Left cardiac atrium (tissue), 4 donors: ENCODE data around the gene ABCE1. TPM values are rescaled to one million over a fixed set of nuclear protein-coding genes. Genes with fewer than 3 reads are reported as not detected.
A peak's percentile ranks its signal among the peaks of the same experiment; 100 is the strongest.

Experiments
- ATAC-seq, 2 donors: fragments of 200-7000 bp; cut with Tn5 transposase; one replicate each; pipeline ENCODE4 v1.9.1; 2020; ENCODE audit warnings: mild to moderate bottlenecking in 2 of 2, moderate library complexity in 2 of 2
- DNase-seq: peaks from one replicate; pipeline ENCODE4 v3.0.0-alpha.2; 2020
- intact Hi-C, 2 donors: fragments of 100-400 bp; cut with DNase I; formaldehyde crosslinking; loops; one replicate each; pipeline versions ENCODE4 v1.14.1 to v1.15.1; 2022 to 2023
- total RNA-seq, 2 donors: library from RNA; stranded (reverse); fragmentation: NEBNext Ultra II Directional; extraction: Animal tissue kit (Norgen Biotek cat#: 25700); gene quantifications; one replicate each; pipeline ENCODE4 v1.2.1, GENCODE V29; 2021
- donor health status: DM: no; HTN: yes; CAD: no.
- donor health status: DM: no; HTN: yes; CAD: no; lungs with severe emphysema.
- donor health status: DM: yes; HTN: yes; CAD: no.
- donor health status: Dilated cardiomyopathy.

The ABCE1 gene
- total RNA-seq, 2 donors from 2014 or later = 31.5 to 55.0 TPM

DNA sequence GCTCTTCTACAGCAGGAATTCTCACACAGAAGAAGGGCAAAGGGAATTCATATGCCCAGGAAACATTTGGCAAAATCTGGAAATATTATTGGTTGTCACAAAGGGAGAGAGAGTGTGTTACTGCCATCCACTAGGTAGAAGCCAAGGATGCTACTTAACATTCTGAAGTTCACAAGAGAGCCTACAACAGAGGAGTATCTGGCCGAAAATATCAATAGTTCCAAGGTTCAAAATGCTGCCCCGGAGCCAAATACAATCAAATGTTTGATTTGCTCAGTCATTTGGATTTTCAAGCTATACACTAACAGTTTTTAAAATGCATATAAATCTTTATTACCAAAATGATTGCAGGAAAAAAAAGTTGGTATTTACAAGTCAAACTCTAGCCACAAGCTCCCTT is 63.4 kb downstream of the ABCE1 start:
- intact Hi-C loops = no loop called here
- ATAC-seq (no peak), DNase-seq (no peak)

DNA sequence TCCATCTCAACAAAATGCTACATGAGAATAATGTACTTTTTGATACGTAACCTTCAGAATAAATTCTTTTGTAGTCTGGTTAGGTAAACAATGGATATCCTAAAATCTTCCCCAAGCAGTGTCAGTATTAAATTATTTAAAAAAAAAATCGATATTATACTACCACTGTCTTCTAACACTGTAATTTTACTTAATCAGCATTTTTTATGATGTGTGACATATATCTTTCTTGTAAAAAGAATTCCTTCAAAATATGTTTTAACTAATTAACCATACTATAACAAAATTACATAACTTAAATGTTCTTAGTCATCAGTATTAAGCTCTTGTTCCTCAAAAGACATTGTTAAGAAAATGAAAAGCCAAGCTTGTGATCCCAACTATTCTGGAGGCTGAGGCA is 69.8 kb downstream of the ABCE1 start:
- DNase-seq (no peak), ATAC-seq (no peak)
- intact Hi-C loops = no loop called here

DNA sequence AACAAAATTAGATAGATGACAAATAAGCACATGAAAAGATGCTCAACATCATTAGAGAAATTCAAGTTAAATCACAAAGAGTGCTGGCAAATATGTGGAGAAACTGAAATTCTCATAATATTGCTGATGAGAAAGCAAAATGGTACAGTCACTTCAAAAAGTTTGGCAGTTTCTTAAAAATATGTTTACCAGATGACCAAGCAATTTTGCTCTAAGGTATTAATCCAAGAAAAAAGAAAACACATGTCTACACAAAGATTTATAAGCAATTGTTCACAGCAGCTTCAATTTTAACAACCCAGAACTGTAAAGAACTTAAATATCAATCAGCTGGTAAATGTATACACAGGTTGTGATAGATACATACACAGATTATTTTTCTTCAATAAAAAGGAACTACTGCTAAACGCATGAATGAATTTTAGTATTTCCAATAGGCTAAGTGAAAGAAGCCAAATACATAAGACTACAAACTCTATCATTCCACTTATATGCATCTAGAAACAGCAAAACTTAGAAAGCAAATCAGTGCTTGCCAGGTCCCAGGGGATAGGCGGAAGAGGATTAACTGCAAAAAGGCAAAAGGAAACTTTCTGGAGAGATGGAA is 70.6 kb downstream of the ABCE1 start:
- ATAC-seq (no peak), DNase-seq (no peak)
- intact Hi-C loops = no loop called here

DNA sequence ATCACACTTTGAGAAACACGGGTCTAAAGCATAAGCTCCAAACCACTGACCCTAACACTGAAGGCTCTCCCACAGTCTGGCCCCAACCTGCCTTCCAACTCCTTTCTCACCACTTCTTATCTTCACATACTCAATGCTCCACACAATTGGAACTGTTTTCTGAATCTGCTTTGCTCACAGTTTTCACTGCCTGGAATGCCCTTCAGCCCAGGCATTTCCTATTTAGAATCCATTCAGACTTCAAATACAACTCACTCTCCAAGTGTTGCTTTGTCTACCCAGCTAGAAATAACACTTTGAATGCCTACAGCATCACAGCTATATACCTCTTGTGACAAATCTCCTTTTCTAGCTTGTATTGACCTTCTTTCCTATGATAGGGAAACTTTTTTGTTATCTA is 72.1 kb downstream of the ABCE1 start:
- ATAC-seq = no peak
- intact Hi-C loops = no loop called here
- DNase-seq = no peak

DNA sequence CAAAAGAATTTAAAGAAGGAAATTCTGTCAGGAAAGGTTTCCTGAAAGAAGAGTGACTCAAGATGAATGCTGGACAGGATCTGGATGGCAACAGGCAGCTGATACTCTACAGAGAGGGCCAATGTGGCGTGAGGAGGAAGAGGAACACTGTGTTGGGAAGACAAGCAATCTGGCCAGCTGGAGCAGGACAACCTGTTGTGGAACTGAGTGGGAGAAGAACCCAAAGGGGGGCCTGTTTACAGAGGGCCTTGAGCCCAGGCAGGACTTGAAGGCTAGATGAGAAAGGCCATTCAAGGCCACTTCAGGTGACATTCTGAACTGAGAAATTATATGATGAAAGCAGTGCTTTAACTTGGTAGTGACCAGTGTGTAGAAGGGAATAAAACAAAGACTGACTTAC is 73.8 kb downstream of the ABCE1 start:
- ATAC-seq (peak in 1 of 2 donors; percentile 32), DNase-seq (no peak)
- intact Hi-C loops = no loop called here

DNA sequence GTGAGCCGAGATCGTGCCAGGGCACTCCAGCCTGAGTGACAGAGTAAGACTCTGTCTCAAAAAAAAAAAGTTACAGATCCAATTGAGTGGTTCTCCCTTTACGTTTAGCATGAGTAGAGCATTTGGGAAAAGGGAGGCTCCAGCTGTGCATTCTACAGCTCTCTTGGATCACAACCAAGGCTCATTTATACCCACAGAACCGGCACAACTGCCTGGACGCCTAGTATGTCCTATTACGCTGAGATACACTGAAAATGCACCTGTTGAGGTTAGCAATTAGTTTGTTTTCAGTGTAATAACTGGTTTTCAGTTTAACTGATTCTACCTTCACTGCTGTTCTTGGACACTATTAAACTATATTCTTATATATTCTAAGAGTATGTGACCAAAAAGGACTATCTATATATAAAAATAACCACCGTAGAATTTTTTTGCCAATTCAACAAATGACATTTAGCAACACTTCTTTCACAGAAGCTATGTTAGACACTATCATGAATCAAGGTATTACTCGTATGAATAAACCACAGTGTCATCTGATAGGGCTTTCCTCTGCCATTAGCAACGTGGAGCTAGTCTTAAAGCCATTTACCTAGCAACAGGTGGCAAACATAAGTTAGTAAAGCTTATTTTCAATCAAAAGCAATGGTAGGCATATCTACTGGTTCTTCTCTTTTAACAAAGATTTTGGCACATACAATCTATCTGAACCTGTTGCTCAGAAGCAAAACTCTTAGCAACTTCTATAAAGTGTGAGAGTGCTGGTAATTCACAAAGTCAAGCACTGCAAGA is 78.7 kb downstream of the ABCE1 start:
- intact Hi-C loops = no loop called here
- ATAC-seq = no peak
- no peak for DNase-seq

DNA sequence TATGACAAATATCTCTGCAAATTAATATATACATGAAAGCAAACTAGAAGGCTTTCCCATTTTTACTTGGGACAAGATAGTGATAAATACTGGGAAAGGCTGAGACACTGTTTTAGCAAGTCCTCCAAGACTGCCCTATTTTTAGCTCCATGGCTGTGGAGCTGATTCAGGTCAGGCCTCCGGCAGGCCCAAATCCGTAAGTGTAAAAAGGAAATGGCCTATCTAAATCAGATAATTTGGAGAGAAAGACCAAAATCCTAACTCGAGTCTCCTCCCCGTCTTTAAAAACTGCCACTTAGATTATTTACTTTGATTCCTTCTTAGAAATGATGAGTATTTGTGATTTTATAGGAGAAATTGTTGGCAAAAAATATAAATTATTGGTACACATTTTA is 79.4 kb downstream of the ABCE1 start:
- intact Hi-C loops = no loop called here
- no peak for ATAC-seq
- DNase-seq = no peak

DNA sequence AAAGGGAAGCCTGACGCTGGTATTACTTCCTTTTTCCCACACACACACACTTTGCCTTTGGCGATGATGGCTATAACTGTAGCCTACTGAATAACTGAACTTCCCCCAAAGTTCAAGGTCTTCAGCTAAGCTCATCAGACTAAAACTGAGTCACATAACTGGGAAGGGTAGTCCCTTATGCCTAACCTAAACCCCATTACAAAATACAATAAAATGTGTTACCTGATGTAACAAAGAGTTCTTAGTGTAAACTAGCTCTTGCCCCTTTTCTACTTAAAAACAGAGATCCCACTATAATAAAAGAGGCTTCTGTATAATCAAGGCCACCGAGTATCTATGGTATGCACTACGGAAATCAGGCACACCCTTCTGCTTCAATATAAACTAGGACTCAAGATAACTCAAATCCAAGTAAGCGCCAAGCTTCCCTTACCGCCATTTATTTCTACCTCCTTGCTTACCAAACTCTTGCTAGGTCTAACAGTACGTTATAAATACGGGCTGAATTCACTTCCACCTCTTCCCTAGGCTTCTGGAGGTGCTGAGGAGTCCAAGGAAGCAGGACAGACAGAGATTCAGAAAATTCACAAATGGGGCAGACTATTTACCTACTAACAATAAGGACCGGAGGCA is 79.9 kb downstream of the ABCE1 start:
- DNase-seq (no peak), ATAC-seq (no peak)
- intact Hi-C loops = no loop called here

DNA sequence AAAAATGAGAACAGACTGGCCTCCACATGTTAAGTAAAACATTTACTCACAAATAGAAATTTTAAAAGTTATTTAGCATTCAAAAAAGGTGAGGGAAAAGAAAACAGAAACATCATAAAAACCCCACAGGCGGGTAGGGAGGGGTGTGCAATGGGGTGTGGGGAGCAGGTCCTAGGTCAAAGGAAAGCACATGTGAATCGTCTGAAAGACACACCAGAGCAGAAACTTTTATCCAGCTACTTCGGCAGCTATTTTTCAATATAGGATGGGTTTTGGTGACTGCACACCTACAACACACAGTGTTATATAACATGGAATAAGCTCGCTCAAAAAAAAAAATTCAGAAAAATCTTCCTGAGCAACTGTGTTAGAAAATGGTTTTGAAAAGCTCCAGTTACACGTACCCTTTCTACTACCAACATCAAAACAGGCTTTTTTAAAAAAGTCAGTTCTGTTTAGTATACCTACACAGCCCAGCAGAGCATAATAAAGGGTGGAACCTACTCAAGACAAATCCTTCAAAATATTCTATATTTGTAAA is 80.7 kb downstream of the ABCE1 start:
- DNase-seq (no peak), ATAC-seq (no peak)
- intact Hi-C loops = no loop called here

Other genes with a start within 250 kb of the ABCE1 start
- gene ANAPC10, start 115 bp upstream of the ABCE1 start, total RNA-seq = 10 to 100 TPM; 13.7 to 17.4 TPM
- gene OTUD4, start 82.3 kb downstream of the ABCE1 start, total RNA-seq = 10 to 100 TPM; 26.5 to 27.1 TPM